ENCODE data around the gene AUTS2. TPM values are rescaled to one million over a fixed set of nuclear protein-coding genes. Genes with fewer than 3 reads are reported as not detected.

Gene AUTS2
- total RNA-seq, 1 experiment from 2014 or later: 2.5 TPM

GRCh38 chr7:70044981-70045380, 446.7 kb downstream of the AUTS2 start:
- Histone ChIP-seq H3K9me3 (ENCODE audit: control insufficient read depth, insufficient read depth, low read depth, low read length) (no peaks in the 10 kb centered on the region), H3K4me1 (ENCODE audit: control insufficient read depth, insufficient read depth, low read length) (no peaks in the 10 kb centered on the region), H3K27ac (ENCODE audit: low read length) (no peak overlapping the region), H3K4me3 (ENCODE audit: low read depth in 2 of 2, low read length in 2 of 2) (no peak overlapping the region), H3K27me3 (ENCODE audit: control insufficient read depth, insufficient read depth, low read length) (no peaks in the 10 kb centered on the region), H3K36me3 (ENCODE audit: control insufficient read depth, insufficient read depth, low read length) (no peaks in the 10 kb centered on the region)
- intact Hi-C loops (cut with micrococcal nuclease; ENCODE audit: unreplicated experiment) (no loop called here), in situ Hi-C loops (cut with HindIII; ENCODE audit: low pct_unique_long_range_greater_than_20kb, low sequenced_read_pairs) (no loop called here)
- no peak for ATAC-seq
- TF ChIP-seq SIN3A (IDR thresholded peaks at IDR 0.05; ENCODE audit: borderline replicate concordance, insufficient read depth, low read depth, low read length) (no peak), REST (IDR thresholded peaks at IDR 0.05; ENCODE audit: insufficient read depth in 1 of 2, low read depth in 2 of 2, low read length in 1 of 2) (no peak), CTCF (IDR thresholded peaks at IDR 0.05) (no peak), TCF7L2 (IDR thresholded peaks at IDR 0.05; ENCODE audit: low read depth, low read length) (no peak), POLR2AphosphoS5 (IDR thresholded peaks at IDR 0.05; ENCODE audit: low read depth, low read length) (no peak)
- no TSS peak for BruUV-seq (replicated peaks)
- CTCF ChIA-PET: no interaction called here
- POLR2A ChIA-PET: no interaction called here
- DNase-seq (ENCODE audit: low read depth, low spot score): no peak

- ChIA-PET CTCF (no interaction called here), POLR2A (no interaction called here)
- intact Hi-C loops (cut with micrococcal nuclease; ENCODE audit: unreplicated experiment): no loop called here
- in situ Hi-C loops (cut with HindIII; ENCODE audit: low pct_unique_long_range_greater_than_20kb, low sequenced_read_pairs): no loop called here
- ATAC-seq: no peak
- H3K27ac ChIP-seq (ENCODE audit: low read length): no peak overlapping the region
- TF ChIP-seq TCF7L2 (IDR thresholded peaks at IDR 0.05; ENCODE audit: low read depth, low read length): no peak
- no peak for TF ChIP-seq POLR2AphosphoS5 (IDR thresholded peaks at IDR 0.05; ENCODE audit: low read depth, low read length)
- TF ChIP-seq SIN3A (IDR thresholded peaks at IDR 0.05; ENCODE audit: borderline replicate concordance, insufficient read depth, low read depth, low read length): no peak
- TF ChIP-seq REST (IDR thresholded peaks at IDR 0.05; ENCODE audit: insufficient read depth in 1 of 2, low read depth in 2 of 2, low read length in 1 of 2): no peak
- H3K4me3 ChIP-seq (ENCODE audit: low read depth in 2 of 2, low read length in 2 of 2): no peak overlapping the region
- H3K36me3 ChIP-seq (ENCODE audit: control insufficient read depth, insufficient read depth, low read length): no peaks in the 10 kb centered on the region
- no TSS peak for BruUV-seq (replicated peaks)
- no peak for DNase-seq (ENCODE audit: low read depth, low spot score)
- no peaks in the 10 kb centered on the region for H3K4me1 ChIP-seq (ENCODE audit: control insufficient read depth, insufficient read depth, low read length)
- H3K9me3 ChIP-seq (ENCODE audit: control insufficient read depth, insufficient read depth, low read depth, low read length): no peaks in the 10 kb centered on the region
- H3K27me3 ChIP-seq (ENCODE audit: control insufficient read depth, insufficient read depth, low read length): no peaks in the 10 kb centered on the region
Measured at GRCh38 chr7:70047384-70047783, 449.1 kb downstream of the AUTS2 start.

Data from Panc1 (cell line).